Activated CD4-positive, alpha-beta T cell treated with anti-CD3 and anti-CD28 coated beads, Interleukin-2, Interleukin-4, amounts not matched to agents 100 ng/mL and 50 ng/mL, durations not matched to agents 16 hours and 8 hours (primary cell): ENCODE measurements around the gene MYO9A.

Experiments
- DNase-seq: peaks from one replicate; pipeline ENCODE4 v3.0.0-alpha.2; 2020; ENCODE audit warnings: low spot score

The MYO9A gene, protein sequence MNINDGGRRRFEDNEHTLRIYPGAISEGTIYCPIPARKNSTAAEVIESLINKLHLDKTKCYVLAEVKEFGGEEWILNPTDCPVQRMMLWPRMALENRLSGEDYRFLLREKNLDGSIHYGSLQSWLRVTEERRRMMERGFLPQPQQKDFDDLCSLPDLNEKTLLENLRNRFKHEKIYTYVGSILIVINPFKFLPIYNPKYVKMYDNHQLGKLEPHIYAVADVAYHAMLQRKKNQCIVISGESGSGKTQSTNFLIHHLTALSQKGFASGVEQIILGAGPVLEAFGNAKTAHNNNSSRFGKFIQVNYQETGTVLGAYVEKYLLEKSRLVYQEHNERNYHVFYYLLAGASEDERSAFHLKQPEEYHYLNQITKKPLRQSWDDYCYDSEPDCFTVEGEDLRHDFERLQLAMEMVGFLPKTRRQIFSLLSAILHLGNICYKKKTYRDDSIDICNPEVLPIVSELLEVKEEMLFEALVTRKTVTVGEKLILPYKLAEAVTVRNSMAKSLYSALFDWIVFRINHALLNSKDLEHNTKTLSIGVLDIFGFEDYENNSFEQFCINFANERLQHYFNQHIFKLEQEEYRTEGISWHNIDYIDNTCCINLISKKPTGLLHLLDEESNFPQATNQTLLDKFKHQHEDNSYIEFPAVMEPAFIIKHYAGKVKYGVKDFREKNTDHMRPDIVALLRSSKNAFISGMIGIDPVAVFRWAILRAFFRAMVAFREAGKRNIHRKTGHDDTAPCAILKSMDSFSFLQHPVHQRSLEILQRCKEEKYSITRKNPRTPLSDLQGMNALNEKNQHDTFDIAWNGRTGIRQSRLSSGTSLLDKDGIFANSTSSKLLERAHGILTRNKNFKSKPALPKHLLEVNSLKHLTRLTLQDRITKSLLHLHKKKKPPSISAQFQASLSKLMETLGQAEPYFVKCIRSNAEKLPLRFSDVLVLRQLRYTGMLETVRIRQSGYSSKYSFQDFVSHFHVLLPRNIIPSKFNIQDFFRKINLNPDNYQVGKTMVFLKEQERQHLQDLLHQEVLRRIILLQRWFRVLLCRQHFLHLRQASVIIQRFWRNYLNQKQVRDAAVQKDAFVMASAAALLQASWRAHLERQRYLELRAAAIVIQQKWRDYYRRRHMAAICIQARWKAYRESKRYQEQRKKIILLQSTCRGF (N-terminal part only)

DNA sequence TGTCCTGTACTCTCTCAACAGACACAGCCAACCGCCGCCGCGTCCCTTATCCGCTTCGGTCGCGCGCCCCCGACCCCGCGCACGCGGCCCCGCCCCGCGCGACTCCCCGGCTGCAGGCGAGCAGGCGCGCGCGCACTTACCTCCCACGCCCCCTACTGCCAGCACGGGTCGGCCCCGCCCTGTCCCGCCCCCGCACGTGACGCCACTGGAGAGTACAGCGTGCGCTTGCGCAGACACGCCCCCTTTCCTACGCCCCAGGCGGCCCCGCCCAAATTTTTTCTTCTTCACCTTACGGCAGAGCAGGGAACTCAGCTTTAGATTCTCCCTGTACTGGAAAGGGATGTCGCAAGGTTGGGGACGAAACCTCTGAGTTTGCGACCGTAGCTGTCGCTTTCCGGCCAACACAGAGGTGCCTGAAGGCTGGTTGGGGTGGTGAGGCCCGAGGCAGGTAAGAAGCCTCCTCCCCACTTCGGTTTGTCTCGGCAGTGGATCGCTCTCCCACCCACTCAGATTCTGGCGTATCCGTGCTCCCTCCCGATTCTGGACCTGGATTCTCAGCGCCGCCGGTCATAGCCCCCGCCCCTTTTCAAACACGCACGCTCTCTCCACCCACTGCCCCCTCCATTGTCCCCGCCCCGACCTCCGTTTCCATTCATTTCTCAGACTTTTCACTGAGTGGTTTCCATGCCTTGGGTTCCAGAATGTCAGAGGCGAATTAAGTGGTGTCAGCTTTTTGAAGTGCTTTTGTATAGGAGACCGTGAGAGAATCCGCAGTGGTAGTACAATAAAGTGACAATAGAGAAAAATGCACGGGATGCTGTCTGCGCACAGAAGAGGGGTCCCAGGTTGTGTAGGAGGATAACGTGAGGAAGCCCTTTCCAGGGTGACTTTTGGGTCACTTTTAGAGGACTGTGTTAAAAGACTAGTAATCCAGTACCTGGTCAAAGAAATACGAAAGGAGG is at the start of gene MYO9A, which contains the start of gene SENP8:
Gene MYO9A (minus strand): TSS at position 134 of the 962 bp plus-strand sequence. CDS start 71,587 bp downstream, outside the sequence.
Gene SENP8 (plus strand): TSS at position 387 of the 962 bp plus-strand sequence. CDS start 21,221 bp downstream, outside the sequence.
- peak; percentile 99 for DNase-seq

DNA sequence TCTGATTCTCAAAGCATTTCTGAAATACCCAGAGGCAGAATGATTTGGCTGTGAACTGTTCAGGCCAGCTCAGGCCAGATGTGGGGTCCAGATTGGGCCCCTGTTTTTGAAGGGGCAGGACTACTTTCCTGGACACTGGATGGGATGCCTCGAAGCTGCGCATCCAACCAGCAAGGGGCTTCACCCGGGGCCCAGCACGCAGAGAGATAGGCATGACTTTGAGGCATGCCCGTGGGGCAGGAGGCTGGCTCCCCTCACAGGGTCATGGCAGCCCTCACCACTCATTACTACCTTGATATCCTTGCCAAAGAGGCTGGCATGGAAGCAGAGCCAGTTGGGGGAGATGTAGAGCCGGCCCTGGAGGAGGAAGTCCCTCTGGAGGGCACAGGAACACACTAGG is 49.5 kb upstream of the MYO9A start:
- no peak for DNase-seq

DNA sequence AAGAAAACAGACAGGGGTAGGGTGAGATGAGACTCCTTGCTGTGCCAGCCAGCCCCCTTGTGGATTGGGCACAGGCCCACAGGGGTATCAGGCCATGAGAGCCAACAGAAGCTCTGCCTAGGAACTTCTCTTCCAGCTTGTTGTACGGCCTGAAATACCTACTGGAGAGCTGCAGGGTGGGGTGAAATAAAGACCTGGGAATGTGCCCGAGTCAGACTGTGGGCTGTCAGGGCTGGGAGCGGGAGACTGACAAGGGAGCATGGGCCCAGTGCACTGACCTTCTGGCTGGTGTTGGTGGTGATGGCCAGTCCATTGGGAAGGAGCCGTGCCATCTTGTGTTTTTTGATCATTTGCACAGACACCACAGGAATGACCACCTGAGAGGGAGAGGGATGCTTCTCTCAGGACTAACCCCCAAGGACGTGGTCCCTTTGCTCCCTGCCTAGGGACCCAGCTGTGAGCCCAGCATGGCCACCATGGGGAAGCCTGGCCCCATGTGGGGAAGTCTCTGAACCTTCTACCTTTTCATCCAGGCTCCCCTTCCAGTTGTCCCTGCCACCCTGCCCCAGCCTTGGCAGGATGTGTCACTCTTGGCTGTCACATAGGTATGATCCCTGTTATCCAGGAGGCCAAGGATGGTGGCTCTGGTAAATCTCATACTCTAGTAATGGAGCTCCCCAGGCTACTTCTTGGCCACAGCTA is 48.9 kb upstream of the MYO9A start:
- no peak for DNase-seq

DNA sequence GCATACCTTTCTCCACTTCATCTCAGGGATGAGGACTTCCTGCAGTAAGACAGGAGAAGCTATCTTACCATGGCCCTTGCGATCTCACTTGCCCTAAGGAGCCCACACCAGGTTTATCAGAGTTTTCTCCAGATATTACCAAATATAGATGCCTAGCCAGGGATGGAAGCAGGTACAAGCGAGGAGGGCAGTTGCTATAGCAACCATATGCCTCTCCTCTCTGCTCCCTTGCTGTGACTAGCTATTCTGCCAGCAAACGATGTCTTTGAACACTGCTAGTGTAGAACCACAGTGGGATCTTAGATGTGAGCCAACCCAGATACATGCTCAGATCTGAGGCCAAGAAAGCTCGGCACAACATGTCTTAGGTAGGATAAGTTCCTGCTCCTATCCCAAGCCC is 45.8 kb upstream of the MYO9A start:
- DNase-seq, result no peak

DNA sequence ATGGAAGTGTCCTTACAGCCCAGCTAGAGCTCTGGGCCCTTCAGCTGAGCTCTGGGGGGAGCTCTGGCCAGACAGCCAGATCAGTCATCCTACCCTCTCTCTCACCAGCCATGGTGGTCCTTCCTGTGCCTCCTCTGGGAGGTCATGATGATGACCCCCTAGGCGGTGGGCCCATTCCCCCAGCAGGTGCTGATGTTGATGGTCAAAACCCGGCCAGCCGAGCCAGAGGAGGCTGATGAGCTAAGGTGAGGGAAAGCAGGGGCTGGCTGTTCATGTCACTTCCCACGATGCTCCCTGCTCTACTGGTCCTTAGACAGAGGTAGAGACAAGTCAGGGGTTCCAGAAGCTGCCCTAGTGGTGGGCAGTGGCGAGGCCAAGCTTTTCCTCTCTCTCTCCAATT is 44.6 kb upstream of the MYO9A start:
- no peak for DNase-seq

DNA sequence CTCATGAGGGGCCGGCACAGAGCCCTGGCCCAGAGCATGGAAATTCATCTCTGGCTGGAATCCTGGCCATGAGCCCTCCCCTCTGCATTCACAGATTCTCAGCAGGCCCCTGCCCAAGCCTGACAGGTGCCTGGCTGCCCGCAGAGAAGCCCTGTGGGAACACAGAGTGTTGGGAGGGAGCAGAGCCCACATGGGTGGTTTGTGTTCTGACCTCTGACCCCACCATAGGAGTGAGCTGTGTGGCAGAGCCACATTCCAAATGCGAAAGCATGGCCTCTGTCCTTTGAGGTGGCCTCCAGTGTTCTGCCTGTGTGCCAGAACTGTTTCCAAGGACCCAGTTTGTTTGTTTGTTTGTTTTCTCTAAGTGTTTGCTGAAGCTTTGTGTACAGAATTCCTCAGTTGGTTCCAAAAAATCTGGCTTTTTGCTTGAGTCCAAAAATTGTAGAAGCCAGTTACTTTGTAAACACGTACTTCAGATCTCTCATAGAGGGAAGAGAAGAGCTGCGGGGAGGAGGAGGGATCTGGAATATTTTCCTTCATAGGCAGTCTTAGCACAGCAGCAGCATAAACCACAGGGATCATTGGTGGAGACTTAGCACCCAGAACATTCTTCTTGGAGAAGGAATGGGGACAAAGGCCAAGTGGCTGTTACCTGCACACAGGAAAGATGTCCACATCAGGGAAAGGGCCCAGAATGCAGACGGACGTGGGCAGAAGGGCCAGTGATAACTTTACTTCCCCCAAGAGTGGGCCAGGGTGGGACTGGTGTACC is 43.6 kb upstream of the MYO9A start:
- no peak for DNase-seq

DNA sequence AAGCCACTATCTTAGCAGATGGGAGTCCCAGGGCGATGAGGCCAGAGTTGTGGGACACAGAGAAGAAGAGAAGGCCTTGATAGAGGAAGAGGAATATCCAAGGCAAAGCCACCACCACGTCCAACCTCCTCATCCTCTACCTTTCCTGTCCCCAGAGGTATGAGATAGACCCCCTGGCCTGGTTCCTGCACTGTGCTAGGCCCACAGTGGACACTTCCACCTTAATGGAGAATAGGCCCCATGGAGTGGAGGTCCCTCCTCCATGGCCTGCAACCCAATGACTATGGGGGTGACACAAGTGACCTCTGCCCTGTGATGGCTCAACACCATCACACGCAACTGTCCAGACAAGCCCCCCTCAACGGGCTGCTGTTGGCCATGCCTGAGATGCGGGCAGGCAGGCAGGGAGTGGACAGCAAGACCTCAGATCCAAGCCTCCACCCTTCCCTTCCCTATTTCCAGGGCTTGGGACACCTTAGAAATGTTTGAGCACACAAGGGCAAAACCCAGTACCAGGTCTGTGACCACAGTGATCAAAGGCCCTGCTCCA is 42.8 kb upstream of the MYO9A start:
- DNase-seq, result no peak

DNA sequence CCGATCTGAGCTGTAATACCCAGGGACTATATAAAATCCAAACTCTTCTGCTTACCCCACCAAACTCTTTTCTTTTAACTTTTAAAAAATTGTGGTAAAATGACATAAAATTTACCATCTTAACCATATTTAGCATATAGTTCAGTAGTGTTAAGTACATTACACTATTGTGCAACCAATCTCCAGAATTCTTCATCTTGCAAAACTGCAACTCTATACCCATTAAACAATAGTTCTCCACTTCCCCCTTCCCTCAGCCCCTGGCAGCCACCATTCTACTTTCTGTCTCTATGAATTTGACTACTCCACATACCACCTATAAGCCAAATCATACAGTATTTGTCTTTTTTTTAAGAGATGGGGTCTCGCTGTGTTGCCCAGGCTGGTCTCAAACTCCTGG is 39.0 kb upstream of the MYO9A start:
- DNase-seq, result no peak

DNA sequence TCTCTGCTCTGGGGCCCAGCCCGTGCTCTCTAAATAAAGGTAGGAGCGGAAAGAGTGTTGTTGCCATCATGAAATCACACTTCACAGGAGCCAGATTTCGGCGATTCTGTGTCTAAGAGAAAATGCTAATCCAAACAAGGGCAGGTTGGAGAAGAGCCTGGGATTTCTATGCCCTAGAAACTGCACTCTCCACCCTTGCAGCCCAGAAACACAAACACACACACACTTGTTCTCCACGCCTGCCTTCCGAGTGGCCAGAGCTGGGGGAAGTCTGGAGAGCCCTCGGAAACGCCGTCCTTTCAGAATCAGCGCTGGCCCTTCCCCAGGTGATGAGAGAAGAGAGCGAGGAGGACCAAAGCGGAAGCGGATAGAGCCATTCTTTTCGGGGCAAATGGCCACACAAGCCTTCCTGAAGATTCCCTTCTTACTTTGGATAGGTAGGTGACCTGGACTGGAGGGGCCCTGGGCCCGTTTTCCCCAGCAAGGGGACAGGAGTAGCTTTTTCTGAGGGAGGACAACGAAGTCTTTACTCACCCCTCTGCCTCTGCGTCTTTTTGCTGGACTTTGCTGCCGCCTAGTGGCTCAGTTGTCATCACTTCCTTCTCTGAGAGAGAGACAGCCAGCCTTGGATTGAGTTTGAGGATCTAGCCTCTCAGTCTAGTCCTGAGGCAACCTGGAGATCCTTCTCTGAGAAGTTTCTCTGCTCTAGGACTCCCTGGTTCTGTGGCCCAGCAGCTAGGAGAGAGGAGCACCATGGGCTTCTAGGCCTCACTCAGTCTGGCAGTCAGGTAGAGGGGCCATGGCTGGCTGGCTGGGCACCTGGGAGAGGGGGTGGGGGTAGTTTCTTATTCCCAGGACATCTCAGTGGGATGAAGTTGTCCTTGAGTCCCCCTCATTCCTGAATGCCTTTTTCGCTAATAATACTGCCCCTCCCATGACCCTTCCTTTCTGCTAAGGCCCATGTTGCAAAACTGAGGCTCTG is 38.0 kb upstream of the MYO9A start:
- DNase-seq, result peak; percentile 82

DNA sequence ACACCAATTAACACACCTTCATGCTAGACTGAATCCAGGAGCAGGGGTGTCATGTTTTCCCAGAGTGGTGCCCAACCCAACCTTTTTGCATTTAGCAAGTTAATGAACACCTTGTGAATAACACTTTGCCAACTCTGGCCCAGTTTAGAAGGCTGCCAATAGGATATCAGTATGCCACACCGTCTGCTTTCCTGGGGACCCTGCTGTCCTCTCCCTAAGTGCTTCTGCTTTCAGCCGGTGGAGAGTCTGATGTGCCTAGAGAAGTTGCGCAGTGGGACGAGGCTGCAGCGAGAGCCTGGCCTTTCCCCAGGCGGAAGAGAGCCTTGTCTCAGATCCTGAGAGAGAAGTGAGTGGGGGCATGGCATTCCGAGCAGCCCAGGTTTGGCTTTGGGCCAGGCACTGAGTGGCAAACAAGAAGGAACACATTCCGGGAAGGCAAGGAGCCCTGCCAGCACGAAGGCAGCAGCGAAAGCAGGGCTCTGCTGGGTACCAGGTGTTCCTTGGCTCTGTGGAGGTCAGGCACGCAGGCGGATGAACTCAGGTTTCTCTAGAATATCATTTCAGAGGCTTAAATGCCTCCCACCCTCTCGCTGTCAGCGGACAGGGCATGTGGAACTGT is 37.2 kb upstream of the MYO9A start:
- no peak for DNase-seq

DNA sequence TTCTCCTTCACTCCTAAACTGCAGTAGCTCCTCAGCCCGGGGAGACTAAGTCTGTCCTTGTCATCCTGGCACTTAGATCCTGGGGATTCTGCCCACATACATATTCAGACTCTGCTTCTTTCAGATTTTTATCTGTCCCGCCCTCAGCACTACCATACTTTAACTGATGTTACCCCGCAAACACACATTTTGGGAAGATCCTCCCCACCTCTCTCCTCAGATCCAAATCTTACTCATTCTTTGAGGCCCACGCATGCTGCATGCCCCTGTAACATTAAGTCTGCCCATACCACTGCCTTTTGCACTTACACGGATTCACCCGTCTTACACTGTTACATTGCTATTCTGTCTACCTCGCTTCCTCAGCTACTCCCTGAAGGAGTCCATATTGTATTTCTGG is 36.4 kb upstream of the MYO9A start:
- DNase-seq, result no peak

DNA sequence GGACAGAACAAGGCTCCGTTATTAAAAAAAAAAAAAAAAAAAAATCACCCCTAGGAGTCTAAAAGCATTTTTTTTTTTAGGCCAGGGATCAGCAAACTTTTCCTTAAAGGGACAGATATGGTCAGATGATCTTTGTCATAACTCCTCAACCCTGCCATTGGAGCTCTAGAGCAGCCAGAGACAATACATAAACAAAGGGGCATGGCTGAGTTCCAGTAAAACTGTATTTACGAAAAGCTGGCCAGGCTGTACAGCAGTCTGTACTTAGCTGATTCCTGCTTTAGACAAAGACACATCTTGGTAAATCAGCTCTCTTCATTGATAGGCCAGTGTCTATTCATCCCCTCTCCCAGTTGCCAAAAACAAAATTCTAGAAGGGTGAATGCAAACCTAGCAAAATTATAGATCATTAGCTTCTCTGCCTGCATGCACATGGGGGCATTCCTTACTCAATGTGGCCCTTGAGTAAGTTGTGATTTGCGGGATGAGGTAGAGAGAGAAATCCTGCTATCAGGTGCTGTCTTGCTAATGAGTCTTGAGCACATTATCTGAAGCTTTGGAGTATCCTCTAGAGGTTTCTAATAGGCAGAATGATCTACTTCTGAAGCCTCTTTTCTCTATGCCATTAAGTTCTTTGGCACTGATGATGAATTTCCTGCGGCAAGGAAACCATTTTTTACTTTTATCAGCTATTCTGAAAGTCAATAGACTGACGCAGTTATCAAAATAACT is 35.5 kb upstream of the MYO9A start:
- DNase-seq, result no peak

DNA sequence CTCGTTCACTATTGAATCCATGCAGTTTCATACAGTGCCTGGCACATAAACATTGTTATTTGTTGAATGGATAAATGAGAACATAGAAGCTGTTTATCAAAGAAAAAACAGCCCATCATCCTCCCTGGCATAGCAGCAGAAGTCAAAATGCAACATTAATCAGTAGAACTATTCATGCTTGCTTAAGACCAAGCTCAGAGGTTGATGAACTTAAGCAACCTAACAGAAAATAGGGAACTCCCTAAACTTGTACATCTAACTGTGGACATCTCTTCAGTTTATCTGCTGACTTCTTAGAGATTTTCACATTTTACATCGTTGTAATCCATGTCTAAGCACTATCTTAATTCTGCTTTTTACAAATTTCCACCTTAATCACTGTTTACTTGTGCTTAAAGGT is 29.5 kb upstream of the MYO9A start:
- DNase-seq, result no peak

DNA sequence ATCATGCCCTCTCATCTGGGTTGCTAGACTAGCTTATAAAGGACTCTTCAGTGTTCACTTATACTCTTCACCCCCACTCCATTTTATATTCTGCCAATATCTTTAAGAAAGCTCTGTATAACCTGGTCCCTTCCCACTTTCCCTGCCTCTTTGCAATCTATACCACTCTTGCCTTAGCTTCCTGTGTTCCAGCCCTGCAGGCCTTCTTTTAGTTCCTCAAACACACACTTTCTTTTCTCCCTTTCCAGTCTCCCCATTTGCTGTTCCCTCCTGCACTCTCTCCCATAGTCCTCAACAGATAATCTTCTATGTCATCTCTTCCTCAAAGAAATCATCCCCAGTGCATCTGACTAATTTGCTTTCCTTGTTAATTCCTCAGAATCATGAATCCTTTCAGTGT is 29.0 kb upstream of the MYO9A start:
- no peak for DNase-seq

DNA sequence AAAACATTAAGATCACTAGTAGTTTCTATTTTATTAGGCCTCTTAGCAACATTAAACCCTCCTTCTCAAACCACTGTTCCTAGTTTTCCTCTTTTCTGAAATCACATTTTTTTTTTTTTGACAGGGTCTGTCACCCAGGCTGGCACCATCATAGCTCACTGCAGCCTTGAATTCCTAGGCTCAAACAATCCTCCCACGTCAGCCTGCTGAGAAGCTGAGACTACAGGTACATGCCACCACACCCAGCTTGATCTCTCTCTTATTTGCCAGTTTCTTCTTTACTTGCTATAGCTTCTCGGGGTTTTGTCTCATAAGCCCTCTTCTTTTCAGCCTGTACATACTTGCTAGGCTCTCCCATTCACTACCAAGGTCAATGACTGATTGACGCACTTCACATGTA is 28.3 kb upstream of the MYO9A start:
- DNase-seq, result no peak

DNA sequence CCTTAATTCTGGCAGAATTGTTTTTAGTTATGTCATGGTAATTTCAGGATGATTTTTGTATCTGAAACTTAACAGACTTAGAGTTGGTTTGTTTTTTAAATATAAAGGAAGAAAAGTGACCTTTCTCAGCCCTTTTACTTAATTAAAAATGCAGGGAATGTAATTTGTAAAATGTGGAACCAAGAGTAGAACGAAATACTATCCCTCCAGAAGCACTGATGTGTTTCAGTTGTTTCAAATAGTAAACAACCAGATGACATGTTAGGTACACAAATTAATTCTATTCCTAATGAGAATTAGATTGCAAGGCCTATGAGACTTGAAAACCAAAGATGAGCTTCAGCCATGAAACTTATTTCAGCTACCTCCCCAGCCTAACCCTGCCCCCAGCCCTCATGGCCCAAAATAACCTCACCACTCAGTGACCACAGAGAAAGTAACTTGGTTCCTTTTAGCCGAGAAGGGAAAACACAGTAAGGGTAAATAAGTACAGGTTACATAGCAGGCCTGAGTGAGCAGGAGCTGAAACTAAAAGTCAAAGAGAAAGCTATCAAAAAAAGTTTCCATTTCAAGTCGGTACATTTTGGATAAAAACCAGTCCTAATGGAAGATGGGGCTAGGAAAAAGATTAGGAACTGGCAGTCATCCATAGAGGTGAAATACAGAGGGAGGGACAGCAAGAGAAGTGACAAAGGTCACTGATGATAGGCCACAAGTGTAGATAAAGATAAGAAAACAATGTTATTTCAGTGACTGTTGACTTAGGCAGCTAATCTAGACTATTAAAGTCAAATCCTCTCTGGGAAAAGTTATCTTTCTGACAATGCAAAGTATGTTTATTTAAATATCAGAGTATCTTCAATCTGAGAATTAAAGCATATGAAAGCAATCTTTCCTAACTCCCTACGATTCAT is 23.5 kb upstream of the MYO9A start:
- DNase-seq, result no peak
